HL-60/S4 treated with retinoic acid at 250 ng/mL for 4 days and 3 days (cell line): ENCODE results near the gene AHRR.
"Not testable (repeated sequence)": the region's sequence is repeated elsewhere in the genome, so short reads cannot be mapped to it uniquely, and the experiment has no call there.

Experiments
- in situ Hi-C: fragments of 300-500 bp; cut with MboI; formaldehyde crosslinking; loops from 2 replicates; pipeline ENCODE4 v1.7.0; 2022; ENCODE audit warnings: low sequenced_read_pairs

The AHRR gene

GRCh38 chr5:407051-407450, 85.5 kb downstream of the AHRR start:
- in situ Hi-C loops: no loop called here

- in situ Hi-C loops: no loop called here
These were observed 86.3 kb downstream of the AHRR start for GRCh38 chr5:407801-408268.

- in situ Hi-C loops: no loop called here
These were observed 89.5 kb downstream of the AHRR start for GRCh38 chr5:410911-411517.

- in situ Hi-C loops: no loop called here
These were observed 90.2 kb downstream of the AHRR start for GRCh38 chr5:411728-412127.

- in situ Hi-C loops: not testable (repeated sequence)
These were observed 93.7 kb downstream of the AHRR start for GRCh38 chr5:414991-415927.

- in situ Hi-C loops: no loop called here
These were observed 94.6 kb downstream of the AHRR start for GRCh38 chr5:415928-416635.

- in situ Hi-C loops: no loop called here
These were observed 95.1 kb downstream of the AHRR start for GRCh38 chr5:416636-416960.

- in situ Hi-C loops: no loop called here
These were observed 96.0 kb downstream of the AHRR start for GRCh38 chr5:417301-418161.

GRCh38 chr5:418162-419121, 96.9 kb downstream of the AHRR start:
- in situ Hi-C loops: no loop called here

GRCh38 chr5:419970-420369, 98.5 kb downstream of the AHRR start:
- in situ Hi-C loops: no loop called here

GRCh38 chr5:420632-421286, 99.2 kb downstream of the AHRR start:
- in situ Hi-C loops: no loop called here

GRCh38 chr5:421287-421880, 99.9 kb downstream of the AHRR start:
- in situ Hi-C loops: no loop called here

- in situ Hi-C loops: no loop called here
These were observed 100.4 kb downstream of the AHRR start for GRCh38 chr5:421901-422300.

- in situ Hi-C loops: no loop called here
These were observed 101.1 kb downstream of the AHRR start for GRCh38 chr5:422323-423232.

GRCh38 chr5:423233-423565, 101.7 kb downstream of the AHRR start:
- in situ Hi-C loops: no loop called here

GRCh38 chr5:423626-424261, 102.2 kb downstream of the AHRR start:
- in situ Hi-C loops: no loop called here
